ENCODE results near the gene ARAP2.

ARAP2 gene

GRCh38 chr4:36111172-36111571, 133.1 kb downstream of the ARAP2 start:
- DNase-seq: no peak
- peaks cover 12% of the 10 kb centered on the region for H3K27me3 ChIP-seq (ENCODE audit: insufficient read depth, low read depth, severe bottlenecking)
- no peak overlapping the region for H3K4me3 ChIP-seq (ENCODE audit: low read depth, low read length)
- no peaks in the 10 kb centered on the region for H3K9me3 ChIP-seq (ENCODE audit: severe bottlenecking)
- TF ChIP-seq, protein P1, sequence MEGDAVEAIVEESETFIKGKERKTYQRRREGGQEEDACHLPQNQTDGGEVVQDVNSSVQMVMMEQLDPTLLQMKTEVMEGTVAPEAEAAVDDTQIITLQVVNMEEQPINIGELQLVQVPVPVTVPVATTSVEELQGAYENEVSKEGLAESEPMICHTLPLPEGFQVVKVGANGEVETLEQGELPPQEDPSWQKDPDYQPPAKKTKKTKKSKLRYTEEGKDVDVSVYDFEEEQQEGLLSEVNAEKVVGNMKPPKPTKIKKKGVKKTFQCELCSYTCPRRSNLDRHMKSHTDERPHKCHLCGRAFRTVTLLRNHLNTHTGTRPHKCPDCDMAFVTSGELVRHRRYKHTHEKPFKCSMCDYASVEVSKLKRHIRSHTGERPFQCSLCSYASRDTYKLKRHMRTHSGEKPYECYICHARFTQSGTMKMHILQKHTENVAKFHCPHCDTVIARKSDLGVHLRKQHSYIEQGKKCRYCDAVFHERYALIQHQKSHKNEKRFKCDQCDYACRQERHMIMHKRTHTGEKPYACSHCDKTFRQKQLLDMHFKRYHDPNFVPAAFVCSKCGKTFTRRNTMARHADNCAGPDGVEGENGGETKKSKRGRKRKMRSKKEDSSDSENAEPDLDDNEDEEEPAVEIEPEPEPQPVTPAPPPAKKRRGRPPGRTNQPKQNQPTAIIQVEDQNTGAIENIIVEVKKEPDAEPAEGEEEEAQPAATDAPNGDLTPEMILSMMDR (IDR thresholded peaks at IDR 0.05; ENCODE audit: low read depth, low read length): no peak
- H3K27ac ChIP-seq: no peak overlapping the region
- no peaks in the 10 kb centered on the region for H3K36me3 ChIP-seq

DNA sequence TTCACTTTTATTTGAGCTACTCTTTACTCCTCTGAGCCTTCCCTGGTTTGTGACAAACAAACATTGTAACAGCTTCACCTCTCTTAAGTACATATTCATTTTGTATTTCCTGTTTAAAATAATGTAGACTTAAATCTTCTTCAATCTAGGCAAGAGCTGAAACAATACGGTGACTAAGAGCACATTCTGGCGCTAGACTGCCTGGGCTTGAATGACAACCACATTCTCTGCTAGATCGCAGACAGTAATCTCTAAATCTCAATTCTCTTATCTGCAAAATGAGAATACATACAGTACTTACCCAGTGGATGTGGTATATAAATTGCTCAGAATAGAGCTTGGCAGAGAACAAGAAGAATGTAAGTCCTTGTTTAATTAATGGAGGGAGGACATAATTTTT, 144.8 kb downstream of the ARAP2 start:
- no peaks in the 10 kb centered on the region for H3K9me3 ChIP-seq (ENCODE audit: severe bottlenecking)
- no peak for DNase-seq
- no peak overlapping the region for H3K27ac ChIP-seq
- no peak overlapping the region for H3K4me3 ChIP-seq (ENCODE audit: low read depth, low read length)
- TF ChIP-seq, protein P1 (IDR thresholded peaks at IDR 0.05; ENCODE audit: low read depth, low read length): no peak
- peaks cover 21% of the 10 kb centered on the region for H3K27me3 ChIP-seq (ENCODE audit: insufficient read depth, low read depth, severe bottlenecking)
- no peaks in the 10 kb centered on the region for H3K36me3 ChIP-seq

GRCh38 chr4:36094995-36095394, 149.3 kb downstream of the ARAP2 start:
- no peaks in the 10 kb centered on the region for H3K9me3 ChIP-seq (ENCODE audit: severe bottlenecking)
- H3K27me3 ChIP-seq (ENCODE audit: insufficient read depth, low read depth, severe bottlenecking): peaks cover 17% of the 10 kb centered on the region
- no peak overlapping the region for H3K4me3 ChIP-seq (ENCODE audit: low read depth, low read length)
- TF ChIP-seq, protein P1 (IDR thresholded peaks at IDR 0.05; ENCODE audit: low read depth, low read length): no peak
- H3K27ac ChIP-seq: no peak overlapping the region
- DNase-seq: no peak
- no peaks in the 10 kb centered on the region for H3K36me3 ChIP-seq

DNA sequence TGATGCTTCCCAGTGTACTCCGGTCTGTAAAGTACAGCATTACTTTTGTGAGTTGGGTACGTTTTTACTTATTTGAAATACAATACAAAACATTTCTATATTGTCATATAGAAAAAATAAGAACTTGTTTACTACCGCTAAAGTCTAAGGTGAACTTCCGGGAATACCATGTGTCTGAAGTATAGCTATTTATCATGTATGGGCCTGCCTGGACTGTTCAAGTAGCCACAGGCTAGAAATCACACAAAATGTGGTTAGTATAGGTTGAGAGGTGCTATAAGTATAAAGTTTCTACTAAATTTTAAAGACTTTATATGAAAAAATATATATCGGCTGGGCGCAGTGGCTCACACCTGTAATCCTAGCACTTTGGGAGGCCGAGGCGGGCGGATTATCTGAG, 152.3 kb downstream of the ARAP2 start:
- no peaks in the 10 kb centered on the region for H3K36me3 ChIP-seq
- no peak overlapping the region for H3K27ac ChIP-seq
- TF ChIP-seq, protein P1 (IDR thresholded peaks at IDR 0.05; ENCODE audit: low read depth, low read length): no peak
- DNase-seq: no peak
- peaks cover 33% of the 10 kb centered on the region for H3K27me3 ChIP-seq (ENCODE audit: insufficient read depth, low read depth, severe bottlenecking)
- no peak overlapping the region for H3K4me3 ChIP-seq (ENCODE audit: low read depth, low read length)
- H3K9me3 ChIP-seq (ENCODE audit: severe bottlenecking): no peaks in the 10 kb centered on the region

DNA sequence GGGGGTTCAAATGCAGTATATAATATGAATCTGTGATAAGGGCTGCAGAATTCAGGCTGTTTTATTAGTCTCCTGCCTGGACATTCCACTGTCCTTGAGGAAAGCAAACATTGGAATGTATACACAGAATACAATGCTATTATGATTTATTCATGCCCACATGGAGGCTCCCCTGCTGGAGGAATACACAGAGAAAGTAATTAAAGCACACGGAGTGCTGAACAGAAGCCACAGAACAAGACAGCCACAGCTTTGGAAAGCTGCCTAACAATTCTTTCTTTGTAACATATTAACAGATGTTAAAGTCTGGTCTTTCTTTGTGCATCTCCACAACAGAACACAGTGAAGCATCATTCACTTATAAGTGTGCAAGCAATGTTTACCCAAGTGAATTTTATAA, 155.8 kb downstream of the ARAP2 start:
- H3K27me3 ChIP-seq (ENCODE audit: insufficient read depth, low read depth, severe bottlenecking): peaks cover 51% of the 10 kb centered on the region
- H3K4me3 ChIP-seq (ENCODE audit: low read depth, low read length): no peak overlapping the region
- H3K36me3 ChIP-seq: no peaks in the 10 kb centered on the region
- TF ChIP-seq, protein P1 (IDR thresholded peaks at IDR 0.05; ENCODE audit: low read depth, low read length): no peak
- H3K27ac ChIP-seq: no peak overlapping the region
- DNase-seq: no peak
- no peaks in the 10 kb centered on the region for H3K9me3 ChIP-seq (ENCODE audit: severe bottlenecking)

- H3K27ac ChIP-seq: no peak overlapping the region
- H3K9me3 ChIP-seq (ENCODE audit: severe bottlenecking): no peaks in the 10 kb centered on the region
- no peak for DNase-seq
- peaks cover 62% of the 10 kb centered on the region for H3K27me3 ChIP-seq (ENCODE audit: insufficient read depth, low read depth, severe bottlenecking)
- no peak overlapping the region for H3K4me3 ChIP-seq (ENCODE audit: low read depth, low read length)
- no peaks in the 10 kb centered on the region for H3K36me3 ChIP-seq
- TF ChIP-seq, protein P1 (IDR thresholded peaks at IDR 0.05; ENCODE audit: low read depth, low read length): no peak
Measured at GRCh38 chr4:36086261-36086786, 158.0 kb downstream of the ARAP2 start.

Data from WERI-Rb-1 (cell line).